GM18520 (cell line): ENCODE data around the gene SLC10A6.

ENCODE experiments used
- ATAC-seq: cut with Tn5 transposase; IDR thresholded peaks from one replicate; pipeline ENCODE4 v1.9.1; 2021; ENCODE audit not compliant: unreplicated experiment

Gene SLC10A6

DNA sequence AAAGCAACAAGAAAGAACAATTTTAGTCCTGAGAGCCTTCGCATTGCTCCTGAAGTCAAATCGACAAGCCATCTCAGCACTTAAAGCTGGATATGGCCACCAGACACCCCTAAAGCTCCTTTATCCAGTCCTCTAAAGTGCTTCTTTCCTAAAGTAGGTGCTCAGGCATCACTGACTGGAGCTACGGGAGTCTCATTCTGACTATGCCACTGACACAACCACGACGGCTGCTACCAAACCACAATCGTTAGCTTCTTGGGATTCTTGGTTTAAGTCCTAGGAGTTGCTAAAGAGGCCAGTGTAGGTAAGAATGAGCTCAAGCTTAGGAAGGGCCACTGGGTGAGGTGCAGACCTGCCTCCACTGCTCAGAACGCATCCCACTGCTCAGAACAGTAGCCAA, 1.0 kb downstream of the SLC10A6 start:
- ATAC-seq, result no peak

- no peak for ATAC-seq
These were observed 1.6 kb downstream of the SLC10A6 start for GRCh38 chr4:86847571-86847970.

- no peak for ATAC-seq
These were observed 2.3 kb downstream of the SLC10A6 start for GRCh38 chr4:86846921-86847320.

- ATAC-seq, result no peak
These were observed 3.6 kb downstream of the SLC10A6 start for GRCh38 chr4:86845593-86845992.

GRCh38 chr4:86841309-86841708, 7.9 kb downstream of the SLC10A6 start:
- no peak for ATAC-seq

- ATAC-seq, result no peak
These were observed 8.3 kb downstream of the SLC10A6 start for GRCh38 chr4:86840858-86841257.

- ATAC-seq, result no peak
These were observed 11.3 kb downstream of the SLC10A6 start for GRCh38 chr4:86837691-86838503.

DNA sequence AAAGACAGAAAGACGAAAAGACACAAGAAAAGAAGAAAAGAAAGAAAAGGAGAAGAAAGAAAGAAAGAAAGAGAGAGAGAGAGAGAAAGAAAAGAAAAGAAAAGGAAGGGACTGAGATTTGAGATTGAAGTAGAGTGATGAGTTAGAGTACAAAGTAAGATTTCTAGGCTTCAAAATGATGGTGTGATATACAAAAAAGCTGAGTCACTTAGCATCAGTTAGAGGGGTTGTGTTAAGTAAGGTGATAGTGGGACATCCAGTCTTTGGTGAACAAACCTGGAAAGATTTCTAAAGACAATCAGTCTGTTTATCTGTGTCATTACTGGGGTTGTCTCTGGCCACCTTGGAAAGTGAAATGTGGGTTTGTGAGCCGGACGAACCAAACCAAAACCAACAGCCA, 13.5 kb downstream of the SLC10A6 start:
- no peak for ATAC-seq

- ATAC-seq, result no peak
These were observed 14.3 kb downstream of the SLC10A6 start for GRCh38 chr4:86834901-86835300.

- ATAC-seq, result no peak
These were observed 15.6 kb downstream of the SLC10A6 start for GRCh38 chr4:86833615-86834014.

GRCh38 chr4:86831262-86832130, 17.7 kb downstream of the SLC10A6 start:
- no peak for ATAC-seq

GRCh38 chr4:86825511-86825910, 23.7 kb downstream of the SLC10A6 start:
- ATAC-seq, result no peak

GRCh38 chr4:86822136-86822535, 27.0 kb downstream of the SLC10A6 start:
- ATAC-seq, result no peak

GRCh38 chr4:86821151-86821550, 28.0 kb downstream of the SLC10A6 start:
- ATAC-seq, result no peak

- no peak for ATAC-seq
These were observed 29.6 kb downstream of the SLC10A6 start for GRCh38 chr4:86819561-86819960.

DNA sequence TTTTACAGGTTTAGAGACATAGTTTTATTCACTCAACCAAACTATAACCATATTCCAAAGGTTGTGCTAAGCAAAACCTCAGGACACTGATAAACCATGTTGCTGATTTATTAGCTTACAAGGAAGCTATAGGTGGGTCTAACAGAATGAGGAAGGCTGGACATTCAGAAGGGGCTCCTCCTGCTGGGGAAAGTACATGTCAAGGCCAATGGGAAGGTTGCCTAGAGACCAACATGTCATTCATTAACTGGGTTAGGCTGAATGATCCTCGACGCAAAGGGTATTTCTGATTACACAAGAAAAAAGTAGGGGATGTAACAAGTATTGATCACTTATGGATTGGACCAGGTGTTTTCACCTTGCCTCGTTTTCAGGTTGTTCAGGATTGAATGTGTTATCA, 30.3 kb downstream of the SLC10A6 start:
- ATAC-seq, result no peak

DNA sequence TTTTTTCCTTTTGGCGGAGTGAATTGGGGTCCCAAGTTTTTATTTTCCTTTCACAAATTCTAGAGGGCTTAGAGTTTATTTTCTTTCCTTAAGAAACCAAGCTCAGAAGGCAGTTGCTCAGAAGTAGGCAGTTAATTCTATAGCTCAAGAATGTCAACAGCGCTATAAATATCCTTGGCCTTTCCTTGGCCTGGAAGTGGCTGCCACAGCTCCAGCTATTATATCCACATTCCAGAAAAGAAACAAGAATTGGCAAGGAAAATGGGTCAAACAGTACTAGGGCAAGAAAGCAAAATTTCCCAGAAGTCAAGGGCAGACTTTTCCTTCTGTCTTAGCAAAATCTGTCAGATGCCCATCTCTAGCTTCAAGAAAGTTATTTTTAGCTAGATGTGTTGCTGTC, 31.0 kb downstream of the SLC10A6 start:
- no peak for ATAC-seq

DNA sequence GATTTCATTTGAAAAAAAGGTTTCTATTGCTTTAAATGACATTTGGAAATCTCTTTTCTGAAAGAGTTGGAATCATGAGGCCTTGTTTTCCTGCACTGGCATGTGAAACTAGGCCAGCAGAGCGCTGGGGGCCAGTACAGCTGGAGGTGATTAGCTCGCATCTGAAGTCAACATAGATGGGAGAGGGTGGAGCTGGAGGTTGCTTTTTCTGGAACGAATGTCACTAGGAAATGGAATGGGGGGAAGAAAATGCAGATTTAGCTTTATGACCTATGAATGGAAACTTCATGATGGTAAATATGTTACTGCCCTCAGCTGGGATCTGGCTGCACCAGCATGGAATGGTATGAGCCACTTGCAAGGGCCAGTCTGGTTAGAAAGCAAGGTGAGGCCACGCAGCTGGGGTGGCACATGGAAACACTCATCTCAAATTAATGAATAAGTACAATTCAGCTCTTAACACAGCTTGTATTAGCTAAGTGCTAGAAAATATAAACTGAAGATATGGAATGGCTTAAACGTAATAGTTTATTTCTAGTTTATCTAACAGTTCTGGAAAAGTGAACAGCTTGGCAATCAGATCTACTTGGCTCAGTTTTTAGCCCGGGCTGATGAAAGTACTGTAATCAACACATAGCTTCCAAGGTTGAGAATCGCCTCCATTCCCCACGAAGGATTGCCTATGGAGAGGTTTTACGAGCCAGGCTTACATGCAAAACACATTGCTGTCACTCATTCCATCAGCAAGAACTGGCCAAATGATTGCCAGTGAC, 32.5 kb downstream of the SLC10A6 start:
- ATAC-seq, result no peak

- no peak for ATAC-seq
These were observed 33.5 kb downstream of the SLC10A6 start for GRCh38 chr4:86815653-86816052.

DNA sequence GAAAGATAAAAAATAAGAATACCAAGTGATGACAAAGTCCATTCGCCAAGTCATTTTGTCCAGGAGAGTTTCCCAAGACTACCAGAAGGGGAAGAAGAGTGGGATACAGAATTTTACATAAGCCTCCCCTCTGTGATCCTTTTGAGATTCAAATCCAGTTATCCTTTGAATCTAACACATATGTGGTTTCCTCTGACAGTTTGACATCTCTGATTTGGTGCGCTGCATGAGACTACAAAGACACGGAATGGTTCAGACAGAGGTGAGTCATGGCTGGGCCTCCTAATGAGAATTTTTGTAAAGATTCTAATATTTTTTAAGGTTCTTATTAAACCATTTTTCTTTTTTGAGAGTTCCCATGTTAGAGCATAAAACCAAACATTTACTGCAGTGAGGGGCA, 38.3 kb downstream of the SLC10A6 start:
- no peak for ATAC-seq

- ATAC-seq, result no peak
These were observed 39.4 kb downstream of the SLC10A6 start for GRCh38 chr4:86809809-86810208.
